Fibroblast of lung (primary cell): ENCODE measurements around the gene TWIST2.

Experiments
- CTCF ChIP-seq, 2 donors: IDR thresholded peaks in 1 of 2; conservative IDR thresholded peaks in 1 of 2; 1 replicate in 1 of 2; 2 replicates in 1 of 2; pipeline ENCODE4 v1.5.1; 2011 to 2012; ENCODE audit warnings: low read length in 2 of 2, control low read depth in 1 of 2, inconsistent platforms in 1 of 2, low read depth in 1 of 2, mild to moderate bottlenecking in 1 of 2
- EZH2 ChIP-seq: IDR thresholded peaks from 2 replicates; pipeline ENCODE4 v1.5.1; 2012; ENCODE audit warnings: low read length, control low read depth, mild to moderate bottlenecking; ENCODE audit errors: missing control alignments

DNA sequence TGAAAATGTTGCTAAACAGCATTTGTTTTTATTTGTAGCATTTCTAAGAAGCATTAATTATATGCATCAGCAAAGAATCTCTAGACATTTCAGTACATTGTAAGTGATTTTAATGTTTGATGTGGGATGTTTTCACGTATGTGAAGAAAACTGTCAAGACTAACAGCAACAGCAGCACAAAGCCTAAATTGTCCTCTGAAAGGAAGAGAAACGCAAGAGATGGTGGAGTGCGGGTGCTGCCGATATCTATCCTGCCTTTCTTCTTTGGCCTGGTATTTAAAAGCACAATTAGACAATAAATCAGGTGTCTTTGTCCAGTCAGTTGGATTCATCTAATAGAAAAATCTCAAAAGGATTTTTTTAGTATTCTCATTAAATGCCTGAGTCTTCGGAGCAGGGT is 3.1 kb downstream of the TWIST2 start:
- TF ChIP-seq CTCF (conservative IDR thresholded peaks at IDR 0.05 in 1 of 2, IDR thresholded peaks at IDR 0.05 in 1 of 2; ENCODE audit: low read depth in 1 of 2, low read length in 2 of 2) (no peak), EZH2 (no peak)
